ENCODE measurements around the gene MBP. TPM values are rescaled to one million over a fixed set of nuclear protein-coding genes. Genes with fewer than 3 reads are reported as not detected.

Gene MBP
- total RNA-seq, 1 donor from 2014 or later, result 92.7 TPM

DNA sequence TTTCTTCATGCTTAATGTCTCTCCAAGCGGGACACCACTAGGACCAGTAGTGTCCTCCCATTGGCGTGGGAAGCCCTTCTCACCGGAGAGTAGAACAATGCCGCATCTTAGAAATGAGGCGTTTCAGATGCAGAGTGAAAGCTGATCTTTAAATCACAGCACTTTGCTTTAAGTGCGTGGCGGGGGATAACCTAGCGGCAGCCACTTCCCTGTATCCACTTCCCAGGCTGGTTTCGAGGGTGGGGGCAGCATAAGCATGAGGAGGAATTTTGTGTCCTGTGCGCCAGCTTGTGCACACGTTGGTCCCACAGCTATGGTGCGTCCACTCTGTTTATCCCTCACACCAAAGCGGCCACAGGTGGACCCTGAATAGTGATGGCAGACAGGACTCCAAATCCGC is 63.1 kb downstream of the MBP start:
- DNase-seq, result no peak
- ChIA-PET POLR2A (interaction anchor here (0.6 to 12.6 kb wide), 13 partner anchors 8 to 142 kb away, joined by 3 to 171 read pairs (median 4); partner anchors contain the start of gene MBP), CTCF (interaction anchor here (1.1 to 5.4 kb wide), 8 partner anchors 14 to 142 kb away, joined by 3 to 43 read pairs (median 6); no protein-coding TSS in a partner anchor)
- intact Hi-C loops (cut with micrococcal nuclease), result loop anchor here (5.0 kb wide), 2 partner anchors 138 to 577 kb away; no protein-coding TSS in a partner anchor
- ATAC-seq (ENCODE audit: low read depth), result no peak
- TF ChIP-seq, protein P1, sequence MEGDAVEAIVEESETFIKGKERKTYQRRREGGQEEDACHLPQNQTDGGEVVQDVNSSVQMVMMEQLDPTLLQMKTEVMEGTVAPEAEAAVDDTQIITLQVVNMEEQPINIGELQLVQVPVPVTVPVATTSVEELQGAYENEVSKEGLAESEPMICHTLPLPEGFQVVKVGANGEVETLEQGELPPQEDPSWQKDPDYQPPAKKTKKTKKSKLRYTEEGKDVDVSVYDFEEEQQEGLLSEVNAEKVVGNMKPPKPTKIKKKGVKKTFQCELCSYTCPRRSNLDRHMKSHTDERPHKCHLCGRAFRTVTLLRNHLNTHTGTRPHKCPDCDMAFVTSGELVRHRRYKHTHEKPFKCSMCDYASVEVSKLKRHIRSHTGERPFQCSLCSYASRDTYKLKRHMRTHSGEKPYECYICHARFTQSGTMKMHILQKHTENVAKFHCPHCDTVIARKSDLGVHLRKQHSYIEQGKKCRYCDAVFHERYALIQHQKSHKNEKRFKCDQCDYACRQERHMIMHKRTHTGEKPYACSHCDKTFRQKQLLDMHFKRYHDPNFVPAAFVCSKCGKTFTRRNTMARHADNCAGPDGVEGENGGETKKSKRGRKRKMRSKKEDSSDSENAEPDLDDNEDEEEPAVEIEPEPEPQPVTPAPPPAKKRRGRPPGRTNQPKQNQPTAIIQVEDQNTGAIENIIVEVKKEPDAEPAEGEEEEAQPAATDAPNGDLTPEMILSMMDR (IDR thresholded peaks at IDR 0.05), result no peak
- Mint-ChIP-seq H3K4me1 (peaks cover 98% of the 10 kb centered on the region), H3K36me3 (ENCODE audit: low read depth) (peaks cover 52% of the 10 kb centered on the region), H3K4me3 (peak overlapping the region; percentile 67), H3K27ac (peak overlapping the region; percentile 94), H3K27me3 (no peaks in the 10 kb centered on the region), H3K9me3 (peaks cover 2% of the 10 kb centered on the region)

DNA sequence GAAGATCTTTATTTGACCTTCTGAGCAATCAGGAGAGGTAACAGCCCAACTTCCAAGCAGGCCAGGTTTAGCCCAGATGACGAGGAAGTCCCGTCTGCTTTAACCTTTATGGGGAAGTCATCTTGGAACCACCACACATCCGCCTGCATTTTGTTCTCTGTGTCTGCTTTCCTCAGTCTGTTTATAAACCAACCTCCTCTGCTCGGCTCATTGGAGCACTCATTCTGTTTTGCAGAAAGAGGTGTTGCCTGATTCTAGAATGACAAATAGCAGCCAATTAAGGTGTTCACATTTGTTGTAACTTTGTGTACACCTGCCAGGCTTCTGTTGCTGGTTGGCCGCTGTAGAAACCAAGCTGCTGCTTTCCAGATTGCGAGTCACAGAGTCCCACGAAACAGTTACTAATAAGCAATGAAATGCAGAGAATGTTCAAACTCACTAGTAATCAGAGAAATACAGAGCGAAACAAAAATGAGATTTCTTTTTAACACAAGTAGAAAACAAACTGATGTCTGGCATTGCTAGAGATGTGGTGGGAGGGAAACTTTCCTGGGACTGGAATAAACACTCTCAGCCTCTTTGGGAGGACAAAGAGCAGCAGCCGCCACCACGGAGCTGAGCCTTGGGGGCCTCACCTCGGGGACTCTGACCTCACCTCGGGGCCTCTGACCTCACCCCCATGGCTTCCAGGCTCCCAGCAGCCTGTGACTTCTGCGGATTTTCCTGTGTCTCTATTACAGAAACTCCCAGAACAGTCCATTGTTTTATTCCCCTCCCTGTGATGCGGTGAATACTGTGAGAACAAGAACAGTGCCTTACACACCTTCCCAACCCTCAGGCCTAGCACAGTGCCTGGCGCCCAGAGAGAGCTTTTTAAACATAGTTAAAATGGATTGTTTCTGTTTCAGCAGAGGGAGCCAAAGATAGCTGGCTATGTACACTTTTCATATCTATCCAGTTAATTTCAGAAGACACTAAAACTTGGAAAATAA is 64.0 kb downstream of the MBP start:
- Mint-ChIP-seq H3K9me3 (peaks cover 2% of the 10 kb centered on the region), H3K4me3 (peak overlapping the region; percentile 72), H3K36me3 (ENCODE audit: low read depth) (peaks cover 55% of the 10 kb centered on the region), H3K27me3 (no peaks in the 10 kb centered on the region), H3K4me1 (peaks cover 99% of the 10 kb centered on the region), H3K27ac (peak overlapping the region; percentile 94)
- ATAC-seq (ENCODE audit: low read depth) (peak; percentile 29), DNase-seq (no peak)
- TF ChIP-seq, protein P1 (IDR thresholded peaks at IDR 0.05), result no peak
- ChIA-PET CTCF (interaction anchor here (0.5 to 5.4 kb wide), 12 partner anchors 12 to 489 kb away, joined by 3 to 43 read pairs (median 6); partner anchors contain the start of gene MBP), POLR2A (interaction anchor here (0.6 to 12.6 kb wide), 16 partner anchors 8 to 143 kb away, joined by 3 to 171 read pairs (median 6); partner anchors contain the start of gene MBP)
- intact Hi-C loops (cut with micrococcal nuclease), result loop anchor here (5.0 kb wide), 2 partner anchors 139 to 576 kb away; no protein-coding TSS in a partner anchor

DNA sequence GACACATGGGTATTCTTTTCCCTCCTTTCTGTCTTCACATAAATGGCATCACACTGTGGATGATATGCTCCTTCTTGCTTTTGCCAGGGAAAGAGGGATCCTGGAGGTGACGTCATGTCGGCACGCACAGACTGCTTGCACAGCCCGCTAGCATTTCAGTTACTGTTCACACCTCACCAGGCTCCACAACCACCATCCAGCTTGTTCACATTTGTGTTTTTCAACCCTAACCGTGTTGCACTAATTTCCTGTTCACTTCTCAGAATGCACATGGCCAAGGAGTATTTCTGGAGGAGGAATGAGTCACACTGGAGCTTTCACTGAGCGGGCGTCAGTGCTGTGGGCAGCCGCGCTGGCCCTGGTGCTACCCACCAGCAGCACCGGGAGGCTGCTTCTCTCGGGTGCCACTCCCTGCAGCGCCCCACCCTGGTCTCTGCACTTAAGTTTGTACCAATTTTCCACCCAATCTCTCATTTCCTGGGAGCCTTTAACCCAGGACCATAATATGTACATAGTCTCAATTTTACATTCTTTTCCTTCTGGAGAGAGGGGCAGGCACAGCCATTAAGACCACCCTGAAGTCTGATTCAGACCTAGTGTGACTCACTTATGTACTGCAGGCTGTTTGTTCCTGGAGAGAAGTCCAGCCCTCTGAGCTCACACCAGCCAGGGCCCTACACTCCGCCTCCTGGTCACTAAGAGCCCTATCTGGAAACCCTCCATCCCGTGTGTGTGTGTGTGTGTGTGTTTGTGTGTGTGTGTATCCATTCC is 65.1 kb downstream of the MBP start:
- CTCF ChIA-PET, result interaction anchor here (1.0 to 5.4 kb wide), 8 partner anchors 12 to 67 kb away, joined by 3 to 43 read pairs (median 6); partner anchors contain the start of gene MBP
- peaks cover 58% of the 10 kb centered on the region for H3K36me3 Mint-ChIP-seq (ENCODE audit: low read depth)
- peaks cover 5% of the 10 kb centered on the region for H3K9me3 Mint-ChIP-seq
- peak overlapping the region; percentile 94 for H3K27ac Mint-ChIP-seq
- TF ChIP-seq, protein P1 (IDR thresholded peaks at IDR 0.05), result no peak
- POLR2A ChIA-PET, result interaction anchor here (1.0 to 12.6 kb wide), 13 partner anchors 12 to 144 kb away, joined by 3 to 171 read pairs (median 6); partner anchors contain the start of gene MBP
- DNase-seq, result no peak
- ATAC-seq (ENCODE audit: low read depth), result peak; percentile 32
- H3K27me3 Mint-ChIP-seq, result no peaks in the 10 kb centered on the region
- intact Hi-C loops (cut with micrococcal nuclease), result loop anchor here (1.0 to 5.0 kb wide), 3 partner anchors 140 to 575 kb away; partner anchors contain the start of gene ZNF236
- peak overlapping the region; percentile 64 for H3K4me3 Mint-ChIP-seq
- H3K4me1 Mint-ChIP-seq, result peaks cover 100% of the 10 kb centered on the region

DNA sequence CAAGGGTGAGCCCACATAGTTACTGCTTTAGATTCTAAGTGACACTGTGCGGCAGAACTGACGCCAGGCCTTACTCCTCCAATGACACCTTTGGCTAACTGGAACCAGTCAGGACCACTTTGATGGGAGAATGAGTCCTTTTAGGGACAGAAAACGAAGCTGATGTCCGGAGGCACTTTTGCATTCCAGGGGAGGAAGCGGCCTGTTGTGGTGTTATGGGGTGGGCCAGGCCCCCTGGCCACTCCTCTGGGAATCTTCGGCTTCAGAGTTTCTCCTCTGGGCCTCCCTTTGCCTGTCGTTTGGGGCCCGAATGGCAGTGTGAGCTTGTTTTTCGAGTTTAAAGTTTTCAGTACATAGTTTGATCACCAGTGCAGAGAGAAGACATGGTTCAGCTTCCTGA is 65.9 kb downstream of the MBP start:
- peak overlapping the region; percentile 64 for H3K4me3 Mint-ChIP-seq

More for the DNA sequence above, 65.9 kb downstream of the MBP start:
- ChIA-PET CTCF (interaction anchor here (1.0 to 5.4 kb wide), 7 partner anchors 12 to 66 kb away, joined by 3 to 43 read pairs (median 6); partner anchors contain the start of gene MBP), POLR2A (interaction anchor here (1.0 to 12.6 kb wide), 12 partner anchors 11 to 145 kb away, joined by 3 to 171 read pairs (median 6); partner anchors contain the start of gene MBP)
- DNase-seq (no peak), ATAC-seq (ENCODE audit: low read depth) (no peak)
- no peaks in the 10 kb centered on the region for H3K27me3 Mint-ChIP-seq
- intact Hi-C loops (cut with micrococcal nuclease), result loop anchor here (1.0 to 5.0 kb wide), 3 partner anchors 141 to 574 kb away; partner anchors contain the start of gene ZNF236
- peaks cover 59% of the 10 kb centered on the region for H3K36me3 Mint-ChIP-seq (ENCODE audit: low read depth)
- peak overlapping the region; percentile 94 for H3K27ac Mint-ChIP-seq
- TF ChIP-seq, protein P1 (IDR thresholded peaks at IDR 0.05), result no peak
- H3K4me1 Mint-ChIP-seq, result peaks cover 100% of the 10 kb centered on the region
- peaks cover 5% of the 10 kb centered on the region for H3K9me3 Mint-ChIP-seq
